ENCODE results near the gene OPCML. TPM values are rescaled to one million over a fixed set of nuclear protein-coding genes. Genes with fewer than 3 reads are reported as not detected.

The OPCML gene
- polyA plus RNA-seq, 3 donors: not detected

GRCh38 chr11:132605825-132606570 lies 926.3 kb downstream of the OPCML start:
- no peak overlapping the region for H3K4me3 ChIP-seq (replicated peaks in 1 of 3; ENCODE audit: low read depth in 2 of 3, low read length in 3 of 3)
- 79% methylated on average over 4 of the region's 9 CpGs for WGBS (ENCODE audit: insufficient coverage)
- intact Hi-C loops (cut with micrococcal nuclease): no loop called here
- H3K27ac Mint-ChIP-seq: no peak overlapping the region
- H3K36me3 Mint-ChIP-seq: no peaks in the 10 kb centered on the region
- no peaks in the 10 kb centered on the region for H3K36me3 ChIP-seq (replicated peaks in 1 of 2; ENCODE audit: control insufficient read depth in 1 of 2, insufficient read depth in 2 of 2, low read length in 2 of 2)
- H3K9me3 Mint-ChIP-seq: peaks cover 0 to 10% (median 2%) of the 10 kb centered on the region in 7 donors
- no peaks in the 10 kb centered on the region for H3K27me3 ChIP-seq (ENCODE audit: control insufficient read depth in 2 of 2, insufficient read depth in 2 of 2, low read length in 2 of 2)
- H3K9ac ChIP-seq (ENCODE audit: insufficient read depth, low read length, poor library complexity, severe bottlenecking): no peak overlapping the region
- H3K4me3 Mint-ChIP-seq: no peak overlapping the region
- no peak overlapping the region for H3K27ac ChIP-seq (ENCODE audit: low read depth in 1 of 2, low read length in 2 of 2)
- H3K27me3 Mint-ChIP-seq (ENCODE audit: low read depth in 3 of 3): no peaks in the 10 kb centered on the region
- no peaks in the 10 kb centered on the region for H3K4me1 ChIP-seq (ENCODE audit: control insufficient read depth in 1 of 2, insufficient read depth in 2 of 2, low read length in 2 of 2)
- no peak for DNase-seq
- no peak overlapping the region for H3K4me2 ChIP-seq (replicated peaks; ENCODE audit: extremely low read depth, low read length, poor library complexity, severe bottlenecking)
- no peak overlapping the region for H2AFZ ChIP-seq (ENCODE audit: insufficient read depth, low read depth, low read length, poor library complexity, severe bottlenecking)
- H3K79me2 ChIP-seq (ENCODE audit: insufficient read depth, low read length): no peaks in the 10 kb centered on the region
- H3K4me1 Mint-ChIP-seq: no peaks in the 10 kb centered on the region
- no peaks in the 10 kb centered on the region for H3K9me3 ChIP-seq (replicated peaks in 1 of 2; ENCODE audit: control insufficient read depth in 1 of 2, insufficient read depth in 1 of 2, low read length in 2 of 2)
- H4K20me1 ChIP-seq (ENCODE audit: insufficient read depth, low read length): no peaks in the 10 kb centered on the region
- TF ChIP-seq CTCF (IDR thresholded peaks at IDR 0.05): no peak

GRCh38 chr11:132604431-132604830 lies 927.9 kb downstream of the OPCML start:
- no peaks in the 10 kb centered on the region for H3K27me3 ChIP-seq (ENCODE audit: control insufficient read depth in 2 of 2, insufficient read depth in 2 of 2, low read length in 2 of 2)
- H3K27ac Mint-ChIP-seq: no peak overlapping the region
- no peak overlapping the region for H3K27ac ChIP-seq (ENCODE audit: low read depth in 1 of 2, low read length in 2 of 2)
- no peak overlapping the region for H3K4me3 ChIP-seq (replicated peaks in 1 of 3; ENCODE audit: low read depth in 2 of 3, low read length in 3 of 3)
- H3K36me3 Mint-ChIP-seq: no peaks in the 10 kb centered on the region
- H2AFZ ChIP-seq (ENCODE audit: insufficient read depth, low read depth, low read length, poor library complexity, severe bottlenecking): no peak overlapping the region
- no CpG with 5 or more reads among the region's 2 CpGs for WGBS (ENCODE audit: insufficient coverage)
- H3K4me1 Mint-ChIP-seq: no peaks in the 10 kb centered on the region
- intact Hi-C loops (cut with micrococcal nuclease): no loop called here
- H4K20me1 ChIP-seq (ENCODE audit: insufficient read depth, low read length): no peaks in the 10 kb centered on the region
- no peaks in the 10 kb centered on the region for H3K4me1 ChIP-seq (ENCODE audit: control insufficient read depth in 1 of 2, insufficient read depth in 2 of 2, low read length in 2 of 2)
- no peaks in the 10 kb centered on the region for H3K79me2 ChIP-seq (ENCODE audit: insufficient read depth, low read length)
- H3K4me2 ChIP-seq (replicated peaks; ENCODE audit: extremely low read depth, low read length, poor library complexity, severe bottlenecking): no peak overlapping the region
- TF ChIP-seq CTCF (IDR thresholded peaks at IDR 0.05): no peak
- H3K4me3 Mint-ChIP-seq: no peak overlapping the region
- peaks cover 0 to 3% (median 0%) of the 10 kb centered on the region in 3 donors for H3K27me3 Mint-ChIP-seq (ENCODE audit: low read depth in 3 of 3)
- H3K36me3 ChIP-seq (replicated peaks in 1 of 2; ENCODE audit: control insufficient read depth in 1 of 2, insufficient read depth in 2 of 2, low read length in 2 of 2): no peaks in the 10 kb centered on the region
- no peak for DNase-seq
- H3K9me3 ChIP-seq (replicated peaks in 1 of 2; ENCODE audit: control insufficient read depth in 1 of 2, insufficient read depth in 1 of 2, low read length in 2 of 2): no peaks in the 10 kb centered on the region
- no peak overlapping the region for H3K9ac ChIP-seq (ENCODE audit: insufficient read depth, low read length, poor library complexity, severe bottlenecking)
- peaks cover 0 to 8% (median 2%) of the 10 kb centered on the region in 7 donors for H3K9me3 Mint-ChIP-seq
